GM21529 (cell line): Measurements from ENCODE around the gene ERC2.

Source experiments
- ATAC-seq: cut with Tn5 transposase; IDR thresholded peaks from one replicate; pipeline ENCODE4 v1.9.1; 2021; ENCODE audit not compliant: unreplicated experiment

Gene ERC2

GRCh38 chr3:55723653-55724406 is 744.4 kb downstream of the ERC2 start:
- no peak for ATAC-seq

GRCh38 chr3:55721716-55722484 is 746.4 kb downstream of the ERC2 start:
- ATAC-seq = no peak

GRCh38 chr3:55720614-55721013 is 747.7 kb downstream of the ERC2 start:
- ATAC-seq = no peak

GRCh38 chr3:55719508-55719907 is 748.8 kb downstream of the ERC2 start:
- ATAC-seq = no peak

- no peak for ATAC-seq
Observed at GRCh38 chr3:55719006-55719405, 749.3 kb downstream of the ERC2 start.

- ATAC-seq = no peak
Observed at GRCh38 chr3:55718521-55718921, 749.7 kb downstream of the ERC2 start.

- no peak for ATAC-seq
Observed at GRCh38 chr3:55718074-55718473, 750.2 kb downstream of the ERC2 start.

GRCh38 chr3:55717481-55717880 is 750.8 kb downstream of the ERC2 start:
- ATAC-seq = no peak

- no peak for ATAC-seq
Observed at GRCh38 chr3:55716611-55717225, 751.5 kb downstream of the ERC2 start.

GRCh38 chr3:55716044-55716443 is 752.2 kb downstream of the ERC2 start:
- no peak for ATAC-seq

- ATAC-seq = no peak
Observed at GRCh38 chr3:55714057-55714456, 754.2 kb downstream of the ERC2 start.

- ATAC-seq = no peak
Observed at GRCh38 chr3:55711646-55712045, 756.6 kb downstream of the ERC2 start.

GRCh38 chr3:55709411-55710012 is 758.8 kb downstream of the ERC2 start:
- ATAC-seq = no peak

GRCh38 chr3:55708921-55709320 is 759.3 kb downstream of the ERC2 start:
- no peak for ATAC-seq

GRCh38 chr3:55708242-55708641 is 760.0 kb downstream of the ERC2 start:
- ATAC-seq = no peak

- no peak for ATAC-seq
Observed at GRCh38 chr3:55704521-55704920, 763.7 kb downstream of the ERC2 start.

GRCh38 chr3:55702822-55703221 is 765.4 kb downstream of the ERC2 start:
- ATAC-seq = no peak

GRCh38 chr3:55701997-55702396 is 766.3 kb downstream of the ERC2 start:
- no peak for ATAC-seq

- ATAC-seq = no peak
Observed at GRCh38 chr3:55698831-55699230, 769.4 kb downstream of the ERC2 start.

- no peak for ATAC-seq
Observed at GRCh38 chr3:55697177-55697865, 770.9 kb downstream of the ERC2 start.

GRCh38 chr3:55692957-55693558 is 775.2 kb downstream of the ERC2 start:
- ATAC-seq = no peak
